ENCODE measurements around the gene RNF182. TPM values are rescaled to one million over a fixed set of nuclear protein-coding genes. Genes with fewer than 3 reads are reported as not detected.

RNF182 gene
- total RNA-seq, 2 experiments from 2014 or later, result not detected

- CTCF ChIA-PET, result interaction anchor here (0.8 to 4.6 kb wide), 4 partner anchors 53 to 237 kb away, joined by 3 to 30 read pairs (median 4); no protein-coding TSS in a partner anchor
- no peaks in the 10 kb centered on the region for H3K36me3 Mint-ChIP-seq (ENCODE audit: low read depth)
- peaks cover 2% of the 10 kb centered on the region for H3K4me1 Mint-ChIP-seq (ENCODE audit: low read depth)
- DNase-seq, result no peak
- H3K4me3 Mint-ChIP-seq, result no peak overlapping the region
- H3K27me3 Mint-ChIP-seq (ENCODE audit: low read depth), result peaks cover 31% of the 10 kb centered on the region
- intact Hi-C loops (cut with micrococcal nuclease), result no loop called here
- H3K27ac Mint-ChIP-seq, result no peak overlapping the region
- no peaks in the 10 kb centered on the region for H3K9me3 Mint-ChIP-seq
These were observed 17.8 kb upstream of the RNF182 start for GRCh38 chr6:13907001-13907350.

DNA sequence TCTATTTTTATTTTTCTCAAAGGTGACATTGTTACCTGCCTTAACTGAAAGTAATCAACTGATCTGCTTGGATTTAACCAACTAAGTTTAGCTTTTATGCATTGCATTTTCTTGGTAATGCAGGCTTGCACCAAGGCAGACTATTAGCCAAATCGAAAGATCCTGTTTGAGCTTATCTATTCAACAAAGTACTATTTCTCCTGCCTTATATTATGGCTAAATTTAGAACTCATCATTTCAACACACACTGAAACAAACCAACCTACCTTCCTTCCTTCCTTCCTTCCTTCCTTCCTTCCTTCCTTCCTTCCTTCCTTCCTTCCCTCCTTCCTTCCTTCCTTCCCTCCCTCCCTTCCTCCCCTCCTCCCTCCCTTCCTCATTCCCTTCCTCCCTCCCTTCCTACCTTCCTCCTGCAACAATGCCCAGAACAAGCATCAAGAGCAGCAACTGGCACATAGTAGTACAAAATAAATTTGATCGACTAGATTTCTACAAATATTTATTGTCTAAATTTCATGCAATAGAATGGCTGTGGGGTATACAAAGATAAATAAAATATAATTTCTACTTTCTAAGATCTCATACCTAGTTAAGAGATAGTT lies 17.0 kb upstream of the RNF182 start:
- CTCF ChIA-PET, result interaction anchor here (0.6 to 5.9 kb wide), 17 partner anchors 8 to 1217 kb away, joined by 3 to 91 read pairs (median 5); no protein-coding TSS in a partner anchor
- intact Hi-C loops (cut with micrococcal nuclease), result loop anchor here (2.0 kb wide), 1 partner anchor 113 kb away; no protein-coding TSS in a partner anchor
- DNase-seq, result no peak
- no peaks in the 10 kb centered on the region for H3K9me3 Mint-ChIP-seq
- H3K27ac Mint-ChIP-seq, result no peak overlapping the region
- peaks cover 2% of the 10 kb centered on the region for H3K4me1 Mint-ChIP-seq (ENCODE audit: low read depth)
- H3K4me3 Mint-ChIP-seq, result no peak overlapping the region
- peaks cover 33% of the 10 kb centered on the region for H3K27me3 Mint-ChIP-seq (ENCODE audit: low read depth)
- no peaks in the 10 kb centered on the region for H3K36me3 Mint-ChIP-seq (ENCODE audit: low read depth)

DNA sequence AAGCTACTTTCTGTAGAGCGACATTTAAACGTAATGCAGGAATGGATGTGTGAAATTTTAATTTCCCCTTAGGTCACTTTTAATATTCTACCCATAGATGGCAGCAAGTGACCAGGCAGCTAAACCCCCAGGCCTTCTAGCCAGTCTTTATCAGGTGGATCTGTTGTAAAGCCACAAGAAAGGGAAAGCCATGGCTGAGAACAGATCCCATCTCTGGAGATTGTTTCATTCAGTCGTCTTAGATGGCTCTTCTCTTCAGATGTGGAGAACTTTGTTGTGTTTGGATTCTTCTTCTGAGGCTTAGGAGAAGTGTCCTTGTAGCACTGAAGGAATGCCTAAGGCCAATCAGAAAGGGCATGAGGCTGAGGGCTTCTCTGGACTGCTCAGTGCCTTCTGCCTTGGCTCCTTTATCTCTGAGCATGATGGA lies 15.8 kb upstream of the RNF182 start:
- no peak overlapping the region for H3K27ac Mint-ChIP-seq
- intact Hi-C loops (cut with micrococcal nuclease), result loop anchor here (1.0 to 2.0 kb wide), 4 partner anchors 114 to 235 kb away; no protein-coding TSS in a partner anchor
- H3K36me3 Mint-ChIP-seq (ENCODE audit: low read depth), result no peaks in the 10 kb centered on the region
- peaks cover 2% of the 10 kb centered on the region for H3K4me1 Mint-ChIP-seq (ENCODE audit: low read depth)
- H3K9me3 Mint-ChIP-seq, result no peaks in the 10 kb centered on the region
- H3K27me3 Mint-ChIP-seq (ENCODE audit: low read depth), result peaks cover 26% of the 10 kb centered on the region
- DNase-seq, result peak; percentile 62
- no peak overlapping the region for H3K4me3 Mint-ChIP-seq
- CTCF ChIA-PET, result interaction anchor here (0.6 to 5.9 kb wide), 28 partner anchors 8 to 242 kb away, joined by 3 to 91 read pairs (median 4); no protein-coding TSS in a partner anchor

GRCh38 chr6:13910443-13910842 lies 14.3 kb upstream of the RNF182 start:
- H3K27ac Mint-ChIP-seq, result no peak overlapping the region
- CTCF ChIA-PET, result interaction anchor here (0.7 to 5.9 kb wide), 8 partner anchors 60 to 1710 kb away, joined by 3 to 91 read pairs (median 4); no protein-coding TSS in a partner anchor
- DNase-seq, result no peak
- no peaks in the 10 kb centered on the region for H3K36me3 Mint-ChIP-seq (ENCODE audit: low read depth)
- intact Hi-C loops (cut with micrococcal nuclease), result loop anchor here (10.0 kb wide), 1 partner anchor 1714 kb away; no protein-coding TSS in a partner anchor
- H3K4me3 Mint-ChIP-seq, result no peak overlapping the region
- no peaks in the 10 kb centered on the region for H3K9me3 Mint-ChIP-seq
- H3K4me1 Mint-ChIP-seq (ENCODE audit: low read depth), result peaks cover 2% of the 10 kb centered on the region
- peaks cover 23% of the 10 kb centered on the region for H3K27me3 Mint-ChIP-seq (ENCODE audit: low read depth)

- Mint-ChIP-seq H3K4me3 (no peak overlapping the region), H3K27ac (no peak overlapping the region), H3K4me1 (ENCODE audit: low read depth) (peaks cover 2% of the 10 kb centered on the region), H3K9me3 (no peaks in the 10 kb centered on the region), H3K36me3 (ENCODE audit: low read depth) (no peaks in the 10 kb centered on the region), H3K27me3 (ENCODE audit: low read depth) (peaks cover 23% of the 10 kb centered on the region)
- DNase-seq, result no peak
- CTCF ChIA-PET, result interaction anchor here (0.7 to 5.9 kb wide), 5 partner anchors 61 to 233 kb away, joined by 4 to 91 read pairs (median 8); no protein-coding TSS in a partner anchor
- intact Hi-C loops (cut with micrococcal nuclease), result loop anchor here (10.0 kb wide), 1 partner anchor 1713 kb away; no protein-coding TSS in a partner anchor
These were observed 13.4 kb upstream of the RNF182 start for GRCh38 chr6:13911337-13911736.

GRCh38 chr6:13913226-13914001 lies 11.3 kb upstream of the RNF182 start:
- CTCF ChIA-PET, result interaction anchor here (0.5 to 5.9 kb wide), 4 partner anchors 110 to 1387 kb away, joined by 3 to 91 read pairs (median 4); no protein-coding TSS in a partner anchor
- intact Hi-C loops (cut with micrococcal nuclease), result loop anchor here (10.0 kb wide), 1 partner anchor 1711 kb away; no protein-coding TSS in a partner anchor

GRCh38 chr6:13914351-13914750 lies 10.4 kb upstream of the RNF182 start:
- H3K4me3 Mint-ChIP-seq, result no peak overlapping the region
- no peak overlapping the region for H3K27ac Mint-ChIP-seq
- DNase-seq, result no peak
- H3K4me1 Mint-ChIP-seq (ENCODE audit: low read depth), result no peaks in the 10 kb centered on the region
- CTCF ChIA-PET, result interaction anchor here (0.6 to 1.0 kb wide), 2 partner anchors 153 to 219 kb away, joined by 3 to 6 read pairs; no protein-coding TSS in a partner anchor
- H3K27me3 Mint-ChIP-seq (ENCODE audit: low read depth), result peaks cover 14% of the 10 kb centered on the region
- H3K9me3 Mint-ChIP-seq, result no peaks in the 10 kb centered on the region
- intact Hi-C loops (cut with micrococcal nuclease), result loop anchor here (10.0 kb wide), 1 partner anchor 1710 kb away; no protein-coding TSS in a partner anchor
- no peaks in the 10 kb centered on the region for H3K36me3 Mint-ChIP-seq (ENCODE audit: low read depth)

More at GRCh38 chr6:13913226-13914001, 11.3 kb upstream of the RNF182 start:
- no peak for DNase-seq
- H3K36me3 Mint-ChIP-seq (ENCODE audit: low read depth), result no peaks in the 10 kb centered on the region
- no peaks in the 10 kb centered on the region for H3K9me3 Mint-ChIP-seq
- H3K27ac Mint-ChIP-seq, result no peak overlapping the region
- peaks cover 2% of the 10 kb centered on the region for H3K4me1 Mint-ChIP-seq (ENCODE audit: low read depth)
- H3K27me3 Mint-ChIP-seq (ENCODE audit: low read depth), result peaks cover 16% of the 10 kb centered on the region
- H3K4me3 Mint-ChIP-seq, result no peak overlapping the region

DNA sequence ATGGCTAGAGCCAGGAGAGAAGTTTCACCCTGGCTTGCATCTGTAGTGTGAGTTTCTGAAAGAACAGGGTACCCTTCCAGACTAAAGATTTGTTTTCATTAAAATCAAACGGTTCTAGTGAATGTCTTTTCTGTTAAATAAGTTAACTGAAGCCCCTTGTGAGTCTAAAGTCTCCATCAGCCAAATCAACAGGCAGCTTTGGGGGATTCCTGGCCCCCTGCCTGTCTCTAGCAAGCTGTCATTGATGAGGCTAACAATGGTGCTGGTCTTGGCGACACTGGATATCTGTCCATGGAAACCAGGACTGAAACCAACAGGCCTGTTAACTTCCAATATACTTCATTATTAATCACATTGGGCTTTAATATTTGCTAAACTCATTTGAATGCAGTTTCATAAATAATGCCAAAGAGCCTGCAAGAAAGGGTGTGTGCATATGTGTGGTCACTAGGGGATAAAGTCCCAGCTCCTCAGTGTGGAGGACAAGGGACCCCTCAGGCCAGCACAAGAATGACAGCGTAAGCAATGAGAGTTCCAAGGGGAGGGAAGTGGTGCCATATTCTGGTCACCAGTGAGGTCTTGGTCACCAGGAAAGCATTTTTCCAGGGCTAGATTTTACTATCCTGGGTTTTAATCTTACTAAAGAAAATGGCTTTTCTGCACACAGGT lies 9.1 kb upstream of the RNF182 start:
- CTCF ChIA-PET, result interaction anchor here (0.8 to 1.0 kb wide), 2 partner anchors 151 to 182 kb away, joined by 3 to 6 read pairs; no protein-coding TSS in a partner anchor
- Mint-ChIP-seq H3K36me3 (ENCODE audit: low read depth) (no peaks in the 10 kb centered on the region), H3K4me3 (no peak overlapping the region), H3K9me3 (no peaks in the 10 kb centered on the region), H3K27ac (no peak overlapping the region), H3K27me3 (ENCODE audit: low read depth) (peaks cover 14% of the 10 kb centered on the region), H3K4me1 (ENCODE audit: low read depth) (no peaks in the 10 kb centered on the region)
- DNase-seq, result no peak
- intact Hi-C loops (cut with micrococcal nuclease), result loop anchor here (10.0 kb wide), 1 partner anchor 1709 kb away; no protein-coding TSS in a partner anchor

GRCh38 chr6:13916230-13916944 lies 8.4 kb upstream of the RNF182 start:
- intact Hi-C loops (cut with micrococcal nuclease), result loop anchor here (10.0 kb wide), 1 partner anchor 1708 kb away; no protein-coding TSS in a partner anchor
- CTCF ChIA-PET, result no interaction called here
- Mint-ChIP-seq H3K9me3 (no peaks in the 10 kb centered on the region), H3K36me3 (ENCODE audit: low read depth) (no peaks in the 10 kb centered on the region), H3K27me3 (ENCODE audit: low read depth) (peaks cover 14% of the 10 kb centered on the region), H3K4me3 (no peak overlapping the region), H3K4me1 (ENCODE audit: low read depth) (no peaks in the 10 kb centered on the region), H3K27ac (no peak overlapping the region)
- no peak for DNase-seq

GRCh38 chr6:13917141-13917540 lies 7.6 kb upstream of the RNF182 start:
- no peak overlapping the region for H3K4me3 Mint-ChIP-seq
- DNase-seq, result no peak
- H3K27ac Mint-ChIP-seq, result no peak overlapping the region
- H3K9me3 Mint-ChIP-seq, result no peaks in the 10 kb centered on the region
- H3K36me3 Mint-ChIP-seq (ENCODE audit: low read depth), result no peaks in the 10 kb centered on the region
- CTCF ChIA-PET, result interaction anchor here (1.0 kb wide), 1 partner anchor 10 kb away, joined by 3 read pairs; no protein-coding TSS in a partner anchor
- intact Hi-C loops (cut with micrococcal nuclease), result loop anchor here (10.0 kb wide), 1 partner anchor 1708 kb away; no protein-coding TSS in a partner anchor
- H3K4me1 Mint-ChIP-seq (ENCODE audit: low read depth), result no peaks in the 10 kb centered on the region
- peaks cover 14% of the 10 kb centered on the region for H3K27me3 Mint-ChIP-seq (ENCODE audit: low read depth)

GRCh38 chr6:13918686-13919250 lies 6.0 kb upstream of the RNF182 start:
- H3K9me3 Mint-ChIP-seq, result no peaks in the 10 kb centered on the region
- H3K27ac Mint-ChIP-seq, result no peak overlapping the region
- intact Hi-C loops (cut with micrococcal nuclease), result loop anchor here (10.0 kb wide), 1 partner anchor 1706 kb away; no protein-coding TSS in a partner anchor
- CTCF ChIA-PET, result interaction anchor here (2.1 kb wide), 1 partner anchor 10 kb away, joined by 11 read pairs; no protein-coding TSS in a partner anchor
- H3K27me3 Mint-ChIP-seq (ENCODE audit: low read depth), result peaks cover 16% of the 10 kb centered on the region
- no peaks in the 10 kb centered on the region for H3K36me3 Mint-ChIP-seq (ENCODE audit: low read depth)
- no peak for DNase-seq
- no peaks in the 10 kb centered on the region for H3K4me1 Mint-ChIP-seq (ENCODE audit: low read depth)
- H3K4me3 Mint-ChIP-seq, result no peak overlapping the region
